LNCAP (cell line): Measurements from ENCODE around the gene LYPD3.

Experiments used
- TF ChIP-seq, protein P1 (sequence below): fragments of 450-650 bp; IDR thresholded peaks from 2 replicates; pipeline ENCODE4 v1.5.1; 2017; ENCODE audit warnings: mild to moderate bottlenecking

Gene LYPD3

DNA sequence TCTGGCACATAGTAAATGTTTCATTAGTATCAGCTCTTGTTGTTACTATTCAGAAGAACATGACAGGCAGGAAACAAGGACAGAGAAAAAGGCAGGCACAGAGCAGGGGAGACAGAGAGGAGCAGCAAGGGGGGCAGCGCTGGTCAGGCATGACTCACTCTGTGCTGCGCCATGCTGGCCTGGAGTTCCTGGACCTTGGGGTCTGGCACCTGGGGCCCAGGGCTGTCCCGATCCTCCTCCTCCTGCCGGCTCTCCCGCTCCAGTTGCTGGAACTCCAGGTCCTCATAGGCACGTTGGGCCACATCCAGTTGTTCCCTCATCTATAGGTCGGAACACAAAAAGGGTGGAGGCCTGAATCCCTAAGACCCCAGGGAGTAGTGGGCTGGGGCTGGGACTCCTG is 31.6 kb upstream of the LYPD3 start:
- TF ChIP-seq, protein P1, sequence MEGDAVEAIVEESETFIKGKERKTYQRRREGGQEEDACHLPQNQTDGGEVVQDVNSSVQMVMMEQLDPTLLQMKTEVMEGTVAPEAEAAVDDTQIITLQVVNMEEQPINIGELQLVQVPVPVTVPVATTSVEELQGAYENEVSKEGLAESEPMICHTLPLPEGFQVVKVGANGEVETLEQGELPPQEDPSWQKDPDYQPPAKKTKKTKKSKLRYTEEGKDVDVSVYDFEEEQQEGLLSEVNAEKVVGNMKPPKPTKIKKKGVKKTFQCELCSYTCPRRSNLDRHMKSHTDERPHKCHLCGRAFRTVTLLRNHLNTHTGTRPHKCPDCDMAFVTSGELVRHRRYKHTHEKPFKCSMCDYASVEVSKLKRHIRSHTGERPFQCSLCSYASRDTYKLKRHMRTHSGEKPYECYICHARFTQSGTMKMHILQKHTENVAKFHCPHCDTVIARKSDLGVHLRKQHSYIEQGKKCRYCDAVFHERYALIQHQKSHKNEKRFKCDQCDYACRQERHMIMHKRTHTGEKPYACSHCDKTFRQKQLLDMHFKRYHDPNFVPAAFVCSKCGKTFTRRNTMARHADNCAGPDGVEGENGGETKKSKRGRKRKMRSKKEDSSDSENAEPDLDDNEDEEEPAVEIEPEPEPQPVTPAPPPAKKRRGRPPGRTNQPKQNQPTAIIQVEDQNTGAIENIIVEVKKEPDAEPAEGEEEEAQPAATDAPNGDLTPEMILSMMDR = no peak

GRCh38 chr19:43495082-43495481 is 29.7 kb upstream of the LYPD3 start:
- TF ChIP-seq, protein P1 = no peak

DNA sequence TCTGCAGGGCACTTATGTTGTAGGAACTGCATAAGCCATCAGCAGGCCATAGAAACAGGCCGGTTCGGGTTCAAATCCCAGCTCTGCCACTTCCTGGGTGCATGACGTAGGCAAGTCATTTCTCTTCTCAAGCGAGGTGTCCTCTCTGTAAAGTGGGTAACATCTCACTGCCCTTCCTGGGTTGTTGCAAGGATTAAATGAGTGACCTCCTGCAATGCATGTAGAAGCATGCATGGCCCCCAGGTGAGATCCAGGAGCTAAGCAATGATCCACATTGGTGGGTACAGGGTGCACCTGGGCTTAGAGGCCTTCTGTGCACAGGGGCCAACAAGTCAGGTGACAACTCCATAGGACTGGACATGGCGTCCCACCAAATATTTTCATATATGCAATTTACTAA is 25.4 kb upstream of the LYPD3 start:
- TF ChIP-seq, protein P1 = no peak

- TF ChIP-seq, protein P1 = no peak
Measured at GRCh38 chr19:43489979-43490599, 24.7 kb upstream of the LYPD3 start.

DNA sequence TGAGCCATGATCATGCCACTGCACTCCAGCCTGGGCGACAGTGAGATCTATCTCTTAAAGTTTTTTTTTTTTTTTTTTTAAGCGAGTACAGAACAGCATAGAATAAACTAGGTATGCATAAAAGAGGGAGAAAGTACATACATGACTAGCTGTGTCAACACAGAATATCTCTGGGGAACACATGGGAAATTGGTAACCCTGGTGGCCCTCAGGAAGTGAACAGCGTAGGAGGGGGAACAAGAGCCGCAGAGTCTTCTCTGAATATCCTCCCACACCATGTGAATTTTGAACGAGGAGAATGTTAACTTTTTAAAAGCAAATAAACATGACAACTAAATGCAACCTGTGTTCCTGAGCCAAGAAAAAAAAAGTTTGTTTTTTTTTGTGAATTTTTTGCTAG is 23.9 kb upstream of the LYPD3 start:
- TF ChIP-seq, protein P1 = no peak

DNA sequence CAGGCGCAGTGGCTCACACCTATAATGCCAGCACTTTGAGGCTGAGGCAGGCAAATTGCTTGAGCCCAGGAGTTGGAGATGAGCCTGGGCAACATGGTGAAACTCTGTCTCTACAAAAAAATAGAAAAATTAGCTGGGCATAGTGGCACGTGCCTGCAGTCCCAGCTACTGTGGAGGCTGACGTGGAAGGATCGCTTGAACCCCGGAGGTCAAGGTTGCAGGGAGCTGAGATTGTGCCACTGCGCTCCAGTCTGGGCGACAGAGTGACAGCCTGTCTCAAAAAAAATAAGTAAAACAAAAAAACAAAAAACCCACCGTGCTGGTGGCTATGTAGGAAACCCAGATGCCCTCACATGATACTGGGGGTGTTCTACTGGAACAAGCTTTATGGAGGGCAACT is 22.8 kb upstream of the LYPD3 start:
- TF ChIP-seq, protein P1 = no peak

GRCh38 chr19:43486412-43486811 is 21.0 kb upstream of the LYPD3 start:
- TF ChIP-seq, protein P1 = no peak

- TF ChIP-seq, protein P1 = no peak
Measured at GRCh38 chr19:43485951-43486350, 20.5 kb upstream of the LYPD3 start.
